Lower leg skin (tissue), 4 donors: ENCODE data around the gene TAF6L. TPM values are rescaled to one million over a fixed set of nuclear protein-coding genes. Genes with fewer than 3 reads are reported as not detected.
"Not testable (repeated sequence)": the region's sequence is repeated elsewhere in the genome, so short reads cannot be mapped to it uniquely, and the experiment has no call there.

Experiments
- DNase-seq, 2 donors: peaks; one replicate each; pipeline ENCODE4 v3.0.0-alpha.2; 2019; ENCODE audit warnings: low spot score in 2 of 2
- H3K4me3 ChIP-seq: fragments of 200-600 bp; sonication (generic); 2 replicates; pipeline ENCODE4 v1.5.1; 2017; ENCODE audit warnings: mild to moderate bottlenecking, low read depth; ENCODE audit not compliant: poor library complexity, severe bottlenecking
- POLR2A ChIP-seq, 2 donors: fragments of 450-650 bp; IDR thresholded peaks; one replicate each; pipeline ENCODE4 v1.6.1; 2016 to 2017; ENCODE audit warnings: antibody characterized with exemption in 2 of 2, mild to moderate bottlenecking in 1 of 2, moderate library complexity in 1 of 2
- WGBS, 2 donors: methylation state at CpG; one replicate each; pipeline ENCODE4 v1.1.5; 2018; 5-methylcytosine and 5-hydroxymethylcytosine counted together
- intact Hi-C: fragments of 100-400 bp; cut with DNase I; formaldehyde crosslinking; loops from one replicate; pipeline ENCODE4 v1.15.0; 2023; ENCODE audit warnings: low total_unique reads
- total RNA-seq, 4 donors: library from RNA; depleted of rRNA; stranded (reverse); fragments of >200 nt; gene quantifications; one replicate each; pipeline ENCODE4 v1.1.0, GENCODE V29; 2016
- TF ChIP-seq, protein P1 (sequence below), 3 donors: fragments of 450-650 bp; IDR thresholded peaks; one replicate each; pipeline ENCODE4 v1.5.1; 2016; ENCODE audit warnings: antibody characterized with exemption in 3 of 3, mild to moderate bottlenecking in 3 of 3, moderate library complexity in 2 of 3

Gene TAF6L
- total RNA-seq, 4 donors from 2014 or later, result 21.0 to 79.2 (median 38.2) TPM

DNA sequence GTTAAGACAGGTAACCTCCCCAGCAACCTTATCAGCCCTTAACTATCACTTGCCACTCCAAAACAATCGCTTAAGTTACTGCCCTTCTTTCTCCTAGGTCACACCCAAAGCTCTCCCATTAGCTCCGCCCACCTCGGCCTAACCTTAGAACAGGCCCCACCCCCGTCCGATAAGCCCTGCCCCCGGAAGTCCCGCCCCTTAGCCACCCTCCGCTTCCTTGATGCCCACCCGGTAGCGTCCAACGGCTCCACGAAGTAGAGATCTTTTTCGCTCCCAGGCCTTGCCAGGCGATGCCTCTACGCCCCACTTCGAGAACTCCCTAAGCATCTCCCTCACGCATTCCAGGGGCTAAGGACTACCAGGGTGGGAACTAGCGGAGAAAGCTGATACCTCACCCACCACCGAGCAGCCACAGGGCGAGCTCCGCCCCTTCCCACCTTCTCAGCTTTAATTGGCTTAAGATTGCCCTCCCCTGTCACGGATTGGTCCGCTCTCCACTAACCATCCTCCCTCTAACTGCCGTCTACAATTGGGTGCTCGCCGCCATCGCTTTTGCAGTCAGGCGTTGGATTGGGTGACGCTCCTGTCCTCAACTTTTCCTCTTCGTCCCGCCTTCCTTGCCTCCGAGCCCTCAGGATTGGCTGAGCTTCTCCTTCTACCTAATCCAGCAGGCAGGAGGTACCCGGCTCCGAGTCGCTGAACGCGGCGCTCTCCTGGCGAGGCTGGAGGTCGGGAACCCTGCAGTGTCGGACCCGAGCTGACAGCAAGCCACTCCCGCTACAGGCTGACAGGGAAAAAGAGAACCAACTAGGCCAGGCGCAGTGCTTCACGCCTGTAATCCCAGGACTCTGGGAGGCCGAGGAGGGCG, 17.2 kb upstream of the TAF6L start, which contains the start of gene ZBTB3:
Gene ZBTB3 (minus strand): TSS at position 425 of the 868 bp plus-strand sequence. CDS start 496 bp downstream, outside the sequence.
- peak; percentile 99 for DNase-seq
- H3K4me3 ChIP-seq, result peak within 1 kb of the TSS; percentile 56
- WGBS, 2 donors, result 0 to 1% methylated on average over 47 of the region's 47 CpGs
- TF ChIP-seq, protein P1, sequence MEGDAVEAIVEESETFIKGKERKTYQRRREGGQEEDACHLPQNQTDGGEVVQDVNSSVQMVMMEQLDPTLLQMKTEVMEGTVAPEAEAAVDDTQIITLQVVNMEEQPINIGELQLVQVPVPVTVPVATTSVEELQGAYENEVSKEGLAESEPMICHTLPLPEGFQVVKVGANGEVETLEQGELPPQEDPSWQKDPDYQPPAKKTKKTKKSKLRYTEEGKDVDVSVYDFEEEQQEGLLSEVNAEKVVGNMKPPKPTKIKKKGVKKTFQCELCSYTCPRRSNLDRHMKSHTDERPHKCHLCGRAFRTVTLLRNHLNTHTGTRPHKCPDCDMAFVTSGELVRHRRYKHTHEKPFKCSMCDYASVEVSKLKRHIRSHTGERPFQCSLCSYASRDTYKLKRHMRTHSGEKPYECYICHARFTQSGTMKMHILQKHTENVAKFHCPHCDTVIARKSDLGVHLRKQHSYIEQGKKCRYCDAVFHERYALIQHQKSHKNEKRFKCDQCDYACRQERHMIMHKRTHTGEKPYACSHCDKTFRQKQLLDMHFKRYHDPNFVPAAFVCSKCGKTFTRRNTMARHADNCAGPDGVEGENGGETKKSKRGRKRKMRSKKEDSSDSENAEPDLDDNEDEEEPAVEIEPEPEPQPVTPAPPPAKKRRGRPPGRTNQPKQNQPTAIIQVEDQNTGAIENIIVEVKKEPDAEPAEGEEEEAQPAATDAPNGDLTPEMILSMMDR (IDR thresholded peaks at IDR 0.05), result no peak
- peak in 1 of 2 donors; percentile 62 for TF ChIP-seq POLR2A (IDR thresholded peaks at IDR 0.05)
- intact Hi-C loops, result no loop called here

- no peak for TF ChIP-seq POLR2A (IDR thresholded peaks at IDR 0.05)
- TF ChIP-seq, protein P1 (IDR thresholded peaks at IDR 0.05), result no peak
- H3K4me3 ChIP-seq, result no peak overlapping the region
- 77 to 82% methylated on average over 10 of the region's 10 CpGs for WGBS, 2 donors
- intact Hi-C loops, result no loop called here
- no peak for DNase-seq
Measured at GRCh38 chr11:62755086-62755615, 16.0 kb upstream of the TAF6L start.

DNA sequence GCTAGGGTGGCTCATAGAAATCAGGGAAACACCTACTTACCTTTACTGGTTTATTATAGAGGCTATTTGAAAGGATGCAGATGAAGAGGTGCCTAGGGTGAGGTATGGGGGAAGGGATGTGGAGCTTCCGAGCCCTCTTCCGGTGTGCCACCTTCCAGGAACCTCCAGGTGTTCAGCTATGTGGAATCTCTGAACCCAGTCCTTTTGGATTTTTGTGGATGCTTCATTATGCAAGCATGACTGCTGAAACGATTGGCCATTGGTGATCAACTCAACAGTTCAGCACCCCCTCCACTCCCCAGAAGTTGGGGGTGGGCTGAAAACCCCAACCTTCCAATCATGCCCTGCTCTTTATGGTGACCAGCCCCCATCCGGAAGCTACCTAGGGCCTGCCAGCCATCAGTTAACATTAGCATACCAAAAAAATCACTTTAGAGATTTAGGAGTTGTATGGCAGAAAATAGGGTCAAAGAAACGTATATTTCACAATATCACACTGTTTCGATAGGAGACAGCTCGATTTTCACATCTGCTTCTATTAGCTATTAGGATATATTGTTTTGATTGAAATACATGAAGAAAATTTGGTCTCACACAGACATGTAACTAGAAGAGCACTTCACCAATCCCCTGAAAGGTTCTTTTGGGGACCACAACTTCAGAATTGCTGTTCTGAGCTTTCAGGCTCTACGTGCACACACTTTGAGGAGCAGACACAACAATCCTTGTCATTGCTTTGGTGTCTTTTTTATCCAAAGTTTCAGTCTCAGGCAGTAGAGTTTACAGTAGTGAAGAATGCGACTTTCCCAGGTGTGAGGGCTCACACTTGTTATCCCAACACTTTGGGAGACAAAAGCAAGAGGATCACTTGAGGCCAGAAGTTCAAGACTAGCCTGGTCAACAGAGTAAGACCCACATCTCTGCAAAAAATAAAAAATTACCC, 13.1 kb upstream of the TAF6L start:
- WGBS, 2 donors, result 61 to 65% methylated on average over 9 of the region's 9 CpGs
- intact Hi-C loops, result no loop called here
- no peak for TF ChIP-seq POLR2A (IDR thresholded peaks at IDR 0.05)
- TF ChIP-seq, protein P1 (IDR thresholded peaks at IDR 0.05), result no peak
- DNase-seq, result no peak
- no peak overlapping the region for H3K4me3 ChIP-seq

- WGBS, 2 donors, result 28 to 31% methylated on average over 9 of the region's 9 CpGs
- DNase-seq, intact Hi-C loops, H3K4me3 ChIP-seq: not testable (repeated sequence)
Measured at GRCh38 chr11:62760867-62761227, 10.3 kb upstream of the TAF6L start.

DNA sequence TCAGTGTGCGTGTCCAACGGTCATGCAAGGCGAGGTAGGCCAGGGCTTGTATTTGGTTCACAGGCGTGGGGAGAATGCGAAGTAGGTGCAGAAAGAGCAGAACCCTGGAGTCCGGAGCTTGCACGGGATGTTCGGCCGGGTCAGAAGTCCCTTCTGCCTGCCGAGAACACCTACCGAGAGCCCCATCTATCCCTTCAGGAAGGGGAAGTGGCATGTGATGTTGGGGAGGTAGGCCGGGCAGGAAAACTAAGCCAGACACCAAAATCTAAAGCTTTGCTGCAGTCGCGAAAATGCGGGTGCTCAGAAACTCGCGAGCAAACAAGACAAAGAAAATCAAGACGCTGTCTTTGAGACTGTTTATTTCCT, 435 bp upstream of the TAF6L start:
- H3K4me3 ChIP-seq, result peak overlapping the region; percentile 37
- 0 to 1% methylated on average over 18 of the region's 18 CpGs for WGBS, 2 donors
- peak in 1 of 2 donors; percentile 33 for DNase-seq
- intact Hi-C loops, result no loop called here
- no peak for TF ChIP-seq POLR2A (IDR thresholded peaks at IDR 0.05)
- TF ChIP-seq, protein P1 (IDR thresholded peaks at IDR 0.05), result no peak

- no peak for DNase-seq
- TF ChIP-seq, protein P1 (IDR thresholded peaks at IDR 0.05), result no peak
- no peak for TF ChIP-seq POLR2A (IDR thresholded peaks at IDR 0.05)
- 68 to 70% methylated on average over 5 to 6 of the region's 6 CpGs for WGBS, 2 donors
- no peak overlapping the region for H3K4me3 ChIP-seq
- intact Hi-C loops, result no loop called here
Measured at GRCh38 chr11:62774407-62774806, 3.2 kb downstream of the TAF6L start.
